Testis (tissue), 3 donors: ENCODE results near the gene MSH5. TPM values are rescaled to one million over a fixed set of nuclear protein-coding genes. Genes with fewer than 3 reads are reported as not detected.

Source experiments
- DNase-seq: peaks from one replicate; pipeline ENCODE4 v3.0.0-alpha.2; 2019
- H3K27ac ChIP-seq, 2 donors: fragments of 200-600 bp; sonication (generic); one replicate each; pipeline ENCODE4 v1.5.1; 2019
- H3K27me3 ChIP-seq: fragments of 200-600 bp; sonication (generic); one replicate; pipeline ENCODE4 v1.5.1; 2019
- H3K36me3 ChIP-seq: fragments of 200-600 bp; sonication (generic); one replicate; pipeline ENCODE4 v1.5.1; 2017; ENCODE audit warnings: low read depth; ENCODE audit errors: missing control alignments
- H3K4me1 ChIP-seq: fragments of 200-600 bp; sonication (generic); one replicate; pipeline ENCODE4 v1.5.1; 2019
- H3K4me3 ChIP-seq, 2 donors: fragments of 200-600 bp; sonication (generic); one replicate each; pipeline ENCODE4 v1.5.1; 2017 to 2019
- H3K9me3 ChIP-seq: fragments of 200-600 bp; sonication (generic); one replicate; pipeline ENCODE4 v1.5.1; 2017
- POLR2A ChIP-seq: fragments of 450-650 bp; IDR thresholded peaks from one replicate; pipeline ENCODE4 v1.6.1; 2017; ENCODE audit warnings: antibody characterized with exemption, mild to moderate bottlenecking, moderate library complexity
- WGBS, 2 donors: methylation state at CpG; one replicate each; pipeline ENCODE4 v1.1.5; 2018; 5-methylcytosine and 5-hydroxymethylcytosine counted together
- intact Hi-C: fragments of 100-400 bp; cut with DNase I; formaldehyde crosslinking; loops from one replicate; pipeline ENCODE4 v1.15.1; 2023; ENCODE audit warnings: low total_unique reads
- polyA plus RNA-seq: library from polyadenylated mRNA; stranded (reverse); fragments of 350-450 nt; fragmentation: Illumina TruSeq; extraction: RNeasy Lipid Tissue Mini Kit (QIAGEN cat#74804); gene quantifications from one replicate; pipeline ENCODE4 v1.2.3, GENCODE V29; 2014; ENCODE audit warnings: low read depth, low replicate concordance; ENCODE audit not compliant: insufficient read depth
- total RNA-seq, 2 donors: library from RNA; depleted of rRNA; stranded (reverse); fragments of >200 nt; gene quantifications; one replicate each; pipeline ENCODE4 v1.2.3, GENCODE V29; 2016
- TF ChIP-seq, protein P1 (sequence below), 3 experiments: fragments of 450-650 bp in 2 of 3; fragments of 200-600 bp in 1 of 3; sonication (generic) in 1 of 3; IDR thresholded peaks; one replicate each; pipeline ENCODE4 v1.5.1; 2016 to 2019; ENCODE audit warnings: antibody characterized with exemption in 3 of 3, mild to moderate bottlenecking in 2 of 3, moderate library complexity in 1 of 3

Gene MSH5
- total and polyA plus RNA-seq, 3 donors from 2014 or later: 36.2 to 135 (median 77.6) TPM

DNA sequence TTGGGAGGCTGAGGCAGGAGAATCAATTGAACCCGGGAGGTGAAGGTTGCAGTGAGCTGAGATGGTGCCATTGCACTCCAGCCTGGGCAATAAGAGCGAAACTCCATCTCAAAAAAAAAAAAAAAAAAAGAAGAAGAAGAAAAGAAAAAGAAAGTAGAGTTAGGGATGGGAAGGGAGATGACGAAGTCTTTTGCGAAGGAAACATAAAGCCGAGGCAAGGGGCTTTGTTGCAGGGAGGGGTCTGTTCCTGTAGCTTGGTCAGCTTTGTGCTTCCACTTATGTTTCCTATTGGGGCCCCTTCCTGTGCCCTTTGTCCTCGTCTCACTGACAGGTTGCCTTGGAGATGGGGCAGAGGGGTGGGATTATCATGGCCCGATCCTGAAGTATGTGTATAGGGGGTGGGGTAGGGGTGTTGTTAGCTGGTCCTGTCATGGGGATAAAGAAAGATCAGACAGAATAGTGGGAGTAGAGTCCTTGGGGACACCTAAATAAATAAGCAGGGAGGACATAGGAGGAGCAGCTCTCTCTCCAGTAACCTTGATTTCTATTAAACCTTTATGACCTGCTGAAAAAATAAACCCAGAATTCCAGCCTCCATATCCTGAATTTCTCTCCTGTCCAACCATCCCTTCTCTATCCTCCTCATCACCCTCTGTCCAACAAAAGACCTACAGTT, 2.4 kb upstream of the MSH5 start:
- TF ChIP-seq, protein P1, sequence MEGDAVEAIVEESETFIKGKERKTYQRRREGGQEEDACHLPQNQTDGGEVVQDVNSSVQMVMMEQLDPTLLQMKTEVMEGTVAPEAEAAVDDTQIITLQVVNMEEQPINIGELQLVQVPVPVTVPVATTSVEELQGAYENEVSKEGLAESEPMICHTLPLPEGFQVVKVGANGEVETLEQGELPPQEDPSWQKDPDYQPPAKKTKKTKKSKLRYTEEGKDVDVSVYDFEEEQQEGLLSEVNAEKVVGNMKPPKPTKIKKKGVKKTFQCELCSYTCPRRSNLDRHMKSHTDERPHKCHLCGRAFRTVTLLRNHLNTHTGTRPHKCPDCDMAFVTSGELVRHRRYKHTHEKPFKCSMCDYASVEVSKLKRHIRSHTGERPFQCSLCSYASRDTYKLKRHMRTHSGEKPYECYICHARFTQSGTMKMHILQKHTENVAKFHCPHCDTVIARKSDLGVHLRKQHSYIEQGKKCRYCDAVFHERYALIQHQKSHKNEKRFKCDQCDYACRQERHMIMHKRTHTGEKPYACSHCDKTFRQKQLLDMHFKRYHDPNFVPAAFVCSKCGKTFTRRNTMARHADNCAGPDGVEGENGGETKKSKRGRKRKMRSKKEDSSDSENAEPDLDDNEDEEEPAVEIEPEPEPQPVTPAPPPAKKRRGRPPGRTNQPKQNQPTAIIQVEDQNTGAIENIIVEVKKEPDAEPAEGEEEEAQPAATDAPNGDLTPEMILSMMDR (IDR thresholded peaks at IDR 0.05): no peak
- TF ChIP-seq POLR2A: no peak
- Histone ChIP-seq H3K4me3 (no peak overlapping the region), H3K27ac (peak overlapping the region; percentile 86 to 87), H3K4me1 (peaks cover 26% of the 10 kb centered on the region), H3K36me3 (no peaks in the 10 kb centered on the region), H3K27me3 (no peaks in the 10 kb centered on the region), H3K9me3 (no peaks in the 10 kb centered on the region)
- WGBS, 2 donors: 62 to 73% methylated on average over 7 of the region's 7 CpGs
- intact Hi-C loops: no loop called here
- DNase-seq: no peak

- Histone ChIP-seq H3K9me3 (no peaks in the 10 kb centered on the region), H3K27me3 (no peaks in the 10 kb centered on the region), H3K36me3 (no peaks in the 10 kb centered on the region), H3K4me1 (peaks cover 26% of the 10 kb centered on the region), H3K4me3 (no peak overlapping the region), H3K27ac (peak overlapping the region; percentile 75 to 86)
- intact Hi-C loops: no loop called here
- WGBS, 2 donors: 31 to 35% methylated on average over 6 of the region's 6 CpGs
- peak; percentile 75 for DNase-seq
- TF ChIP-seq, protein P1 (IDR thresholded peaks at IDR 0.05): no peak
Observed at GRCh38 chr6:31737991-31738979, 1.5 kb upstream of the MSH5 start.

DNA sequence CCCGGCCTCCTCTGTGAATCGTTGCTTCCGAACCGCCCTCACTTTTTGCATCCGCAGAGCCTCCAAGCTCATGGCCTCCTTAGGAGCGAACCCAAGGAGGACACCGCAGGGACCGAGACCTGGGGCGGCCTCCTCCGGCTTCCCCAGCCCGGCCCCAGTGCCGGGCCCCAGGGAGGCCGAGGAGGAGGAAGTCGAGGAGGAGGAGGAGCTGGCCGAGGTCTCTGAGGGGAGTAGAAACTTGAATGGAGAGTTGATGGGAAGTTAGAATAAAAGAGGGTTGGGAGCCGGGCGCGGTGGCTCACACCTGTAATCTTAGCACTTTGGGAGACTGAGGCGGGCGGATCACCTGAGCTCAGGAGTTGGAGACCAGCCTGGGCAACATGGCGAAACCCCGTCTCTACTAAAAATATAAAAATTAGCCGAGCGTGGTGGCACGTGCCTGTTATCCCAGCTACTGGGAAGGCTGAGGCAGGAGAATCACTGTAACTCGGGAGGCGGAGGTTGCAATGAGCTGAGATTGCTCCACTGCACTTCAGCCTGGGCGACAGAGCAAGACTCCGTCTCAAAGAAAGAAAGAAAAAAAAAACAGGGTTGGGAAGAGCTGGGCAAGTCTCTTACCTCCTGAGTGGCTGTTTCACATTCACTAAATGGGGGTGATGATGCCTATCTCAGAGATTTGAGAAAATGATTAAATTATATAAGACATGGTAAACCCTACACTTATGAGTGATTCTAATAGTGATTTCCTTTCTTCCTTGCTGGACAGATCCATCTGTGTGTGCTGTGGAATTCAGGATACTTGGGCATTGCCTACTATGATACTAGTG, 805 bp downstream of the MSH5 start:
- TF ChIP-seq, protein P1 (IDR thresholded peaks at IDR 0.05): no peak
- no peak for TF ChIP-seq POLR2A
- H3K36me3 ChIP-seq: no peaks in the 10 kb centered on the region
- DNase-seq: no peak
- no peaks in the 10 kb centered on the region for H3K9me3 ChIP-seq
- peaks cover 17% of the 10 kb centered on the region for H3K4me1 ChIP-seq
- intact Hi-C loops: no loop called here
- H3K4me3 ChIP-seq: peak overlapping the region; percentile 74 to 76
- WGBS, 2 donors: 12 to 16% methylated on average over 28 to 29 of the region's 29 CpGs
- H3K27me3 ChIP-seq: no peaks in the 10 kb centered on the region
- H3K27ac ChIP-seq: peak overlapping the region in 1 of 2 donors; percentile 74

DNA sequence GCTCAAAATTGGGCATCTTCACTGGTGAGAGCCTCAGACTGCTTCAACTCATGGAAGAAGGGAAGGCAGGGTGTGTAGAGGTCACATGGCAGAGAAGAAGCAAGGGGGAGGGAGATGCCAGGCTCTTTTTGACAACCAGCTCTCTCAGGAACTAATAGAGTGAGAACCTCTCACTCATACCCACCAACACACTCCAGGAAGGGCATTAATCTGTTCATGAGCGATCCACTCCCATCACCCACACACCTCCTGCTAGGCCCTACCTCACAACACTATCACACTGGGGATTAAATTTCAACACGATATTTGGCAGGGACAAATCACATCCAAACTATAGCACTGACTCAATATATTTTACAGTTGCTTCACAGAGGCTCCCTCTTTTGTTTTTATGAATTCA, 2.0 kb downstream of the MSH5 start:
- intact Hi-C loops: no loop called here
- Histone ChIP-seq H3K9me3 (no peaks in the 10 kb centered on the region), H3K4me3 (no peak overlapping the region), H3K4me1 (peaks cover 16% of the 10 kb centered on the region), H3K36me3 (no peaks in the 10 kb centered on the region), H3K27ac (no peak overlapping the region), H3K27me3 (no peaks in the 10 kb centered on the region)
- no peak for DNase-seq
- WGBS, 2 donors: 83 to 91% methylated on average over 2 of the region's 2 CpGs
- TF ChIP-seq, protein P1 (IDR thresholded peaks at IDR 0.05): no peak
- no peak for TF ChIP-seq POLR2A
